CD4-positive, CD25-positive, alpha-beta regulatory T cell (primary cell): ENCODE results near the gene RAB40C. TPM values are rescaled to one million over a fixed set of nuclear protein-coding genes. Genes with fewer than 3 reads are reported as not detected.
A peak's percentile ranks its signal among the peaks of the same experiment; 100 is the strongest.

Experiments used
- ATAC-seq, 2 donors: fragments of 150-1000 bp; cut with Tn5 transposase; one replicate each; pipeline ENCODE4 v1.10.0; 2021; ENCODE audit warnings: low read depth in 2 of 2, moderate number of reproducible peaks in 2 of 2, moderate library complexity in 1 of 2
- DNase-seq, 3 donors: peaks; one replicate each; pipeline versions ENCODE4 v3.0.0 to v3.0.0-alpha.2; 2012 to 2022; ENCODE audit warnings: mixed read lengths in 1 of 3
- H3K27ac ChIP-seq: one replicate; pipeline ENCODE4 v1.7.0; 2013; ENCODE audit warnings: mild to moderate bottlenecking, low read length; ENCODE audit not compliant: insufficient read depth, poor library complexity, severe bottlenecking
- H3K27me3 ChIP-seq: one replicate; pipeline ENCODE4 v1.7.0; 2013; ENCODE audit warnings: low read length; ENCODE audit not compliant: control insufficient read depth, insufficient read depth
- H3K36me3 ChIP-seq: one replicate; pipeline ENCODE4 v1.7.0; 2013; ENCODE audit warnings: mild to moderate bottlenecking, low read length, moderate library complexity; ENCODE audit not compliant: control insufficient read depth, insufficient read depth
- H3K4me1 ChIP-seq: 2 replicates; pipeline ENCODE4 v1.7.0; 2013; ENCODE audit warnings: mild to moderate bottlenecking, low read length; ENCODE audit not compliant: insufficient read depth, control insufficient read depth, poor library complexity, severe bottlenecking
- H3K4me3 ChIP-seq: one replicate; pipeline ENCODE4 v1.7.0; 2013; ENCODE audit warnings: low read depth, mild to moderate bottlenecking, low read length, moderate library complexity
- H3K9me3 ChIP-seq, 2 experiments: 1 replicate in 1 of 2; 2 replicates in 1 of 2; pipeline ENCODE4 v1.7.0; 2013; ENCODE audit warnings: low read length in 2 of 2, mild to moderate bottlenecking in 1 of 2, moderate library complexity in 1 of 2; ENCODE audit not compliant: control insufficient read depth in 2 of 2
- H3K27ac Mint-ChIP-seq, 3 donors: one replicate each; pipeline ENCODE4 v1.8.0; 2020 to 2022; ENCODE audit warnings: mild to moderate bottlenecking in 3 of 3, mixed read lengths in 3 of 3, moderate library complexity in 2 of 3
- H3K27me3 Mint-ChIP-seq: one replicate; pipeline ENCODE4 v1.8.0; 2022; ENCODE audit warnings: mild to moderate bottlenecking, mixed read lengths
- H3K36me3 Mint-ChIP-seq: one replicate; pipeline ENCODE4 v1.8.0; 2020; ENCODE audit warnings: mixed read lengths
- H3K4me1 Mint-ChIP-seq, 4 donors: one replicate each; pipeline ENCODE4 v1.8.0; 2020 to 2022; ENCODE audit warnings: mixed read lengths in 4 of 4, mild to moderate bottlenecking in 1 of 4
- H3K4me3 Mint-ChIP-seq, 4 donors: one replicate each; pipeline ENCODE4 v1.8.0; 2020 to 2022; ENCODE audit warnings: mild to moderate bottlenecking in 4 of 4, mixed read lengths in 4 of 4, moderate library complexity in 3 of 4
- H3K9me3 Mint-ChIP-seq, 7 donors: one replicate each; pipeline ENCODE4 v1.8.0; 2020 to 2022; ENCODE audit warnings: mixed read lengths in 7 of 7, mild to moderate bottlenecking in 3 of 7, moderate library complexity in 2 of 7
- polyA plus RNA-seq, 4 donors: library from polyadenylated mRNA; unstranded; fragments of 300-500 nt; fragmentation: Illumina TruSeq; gene quantifications; one replicate each; pipeline ENCODE4 v1.2.3, GENCODE V29; 2021
- total RNA-seq: library from RNA; stranded (reverse); gene quantifications from one replicate; pipeline ENCODE4 v1.2.3, GENCODE V29; 2022

RAB40C gene
- total and polyA plus RNA-seq, 5 donors from 2014 or later = 6.8 to 12.1 (median 8.6) TPM

DNA sequence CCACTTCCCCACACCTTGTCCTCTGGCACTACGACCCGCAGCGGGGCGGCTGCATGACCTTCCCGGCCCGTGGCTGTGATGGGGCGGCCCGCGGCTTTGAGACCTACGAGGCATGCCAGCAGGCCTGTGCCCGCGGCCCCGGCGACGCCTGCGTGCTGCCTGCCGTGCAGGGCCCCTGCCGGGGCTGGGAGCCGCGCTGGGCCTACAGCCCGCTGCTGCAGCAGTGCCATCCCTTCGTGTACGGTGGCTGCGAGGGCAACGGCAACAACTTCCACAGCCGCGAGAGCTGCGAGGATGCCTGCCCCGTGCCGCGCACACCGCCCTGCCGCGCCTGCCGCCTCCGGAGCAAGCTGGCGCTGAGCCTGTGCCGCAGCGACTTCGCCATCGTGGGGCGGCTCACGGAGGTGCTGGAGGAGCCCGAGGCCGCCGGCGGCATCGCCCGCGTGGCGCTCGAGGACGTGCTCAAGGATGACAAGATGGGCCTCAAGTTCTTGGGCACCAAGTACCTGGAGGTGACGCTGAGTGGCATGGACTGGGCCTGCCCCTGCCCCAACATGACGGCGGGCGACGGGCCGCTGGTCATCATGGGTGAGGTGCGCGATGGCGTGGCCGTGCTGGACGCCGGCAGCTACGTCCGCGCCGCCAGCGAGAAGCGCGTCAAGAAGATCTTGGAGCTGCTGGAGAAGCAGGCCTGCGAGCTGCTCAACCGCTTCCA lies 43.6 kb downstream of the RAB40C start:
- no peak overlapping the region for H3K27ac ChIP-seq
- ATAC-seq (no peak), DNase-seq (no peak)
- H3K27ac Mint-ChIP-seq = no peak overlapping the region
- H3K27me3 ChIP-seq = no peaks in the 10 kb centered on the region
- H3K4me3 ChIP-seq = no peak overlapping the region
- peaks cover 21% of the 10 kb centered on the region for H3K4me1 ChIP-seq
- H3K9me3 Mint-ChIP-seq = peaks cover 0 to 3% (median 0%) of the 10 kb centered on the region in 7 donors
- peak overlapping the region in 1 of 4 donors; percentile 7 for H3K4me3 Mint-ChIP-seq
- H3K27me3 Mint-ChIP-seq = peaks cover 8% of the 10 kb centered on the region
- peaks cover 0 to 4% of the 10 kb centered on the region in 2 experiments for H3K9me3 ChIP-seq
- no peaks in the 10 kb centered on the region for H3K36me3 Mint-ChIP-seq
- H3K36me3 ChIP-seq = no peaks in the 10 kb centered on the region
- H3K4me1 Mint-ChIP-seq = peaks cover 0 to 12% (median 4%) of the 10 kb centered on the region in 4 donors

DNA sequence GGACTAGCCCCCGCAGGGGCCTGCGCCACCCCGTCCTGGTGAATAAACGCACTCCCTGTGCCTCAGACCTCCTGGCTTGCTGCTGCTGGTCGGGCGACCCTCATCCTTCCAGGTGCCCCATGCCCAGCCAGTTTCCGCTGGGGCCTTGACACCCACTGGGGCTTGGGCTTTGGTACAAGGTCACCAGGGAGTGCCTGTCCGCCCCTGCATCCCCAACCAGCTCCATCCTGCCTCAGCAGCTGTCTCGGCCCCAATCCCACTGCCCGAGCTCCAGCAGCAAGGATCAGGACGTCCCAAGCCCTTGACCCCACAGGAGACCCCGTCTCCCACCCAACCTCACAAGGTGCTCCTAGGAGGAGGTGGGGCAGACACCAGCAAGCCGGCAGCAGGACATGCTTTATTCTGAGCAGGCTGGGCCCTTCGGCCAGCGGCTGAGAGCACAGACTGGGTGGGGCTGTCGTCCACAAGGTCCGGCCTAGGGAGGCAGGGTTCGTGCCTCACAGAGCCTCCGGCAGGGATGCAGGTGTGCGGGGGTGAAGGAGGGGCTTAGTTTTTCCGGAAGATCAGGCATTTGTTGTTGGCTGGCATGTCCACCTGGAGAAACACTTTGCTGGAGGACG lies 44.3 kb downstream of the RAB40C start:
- H3K4me3 ChIP-seq = no peak overlapping the region
- H3K36me3 ChIP-seq = no peaks in the 10 kb centered on the region
- ATAC-seq (no peak), DNase-seq (no peak)
- Mint-ChIP-seq H3K4me1 (peaks cover 0 to 12% (median 4%) of the 10 kb centered on the region in 4 donors), H3K27ac (no peak overlapping the region), H3K9me3 (peaks cover 0 to 3% (median 0%) of the 10 kb centered on the region in 7 donors), H3K27me3 (peaks cover 8% of the 10 kb centered on the region), H3K36me3 (no peaks in the 10 kb centered on the region), H3K4me3 (peak overlapping the region; percentile 56 to 95 (median 74))
- H3K4me1 ChIP-seq = peaks cover 21% of the 10 kb centered on the region
- peaks cover 0 to 4% of the 10 kb centered on the region in 2 experiments for H3K9me3 ChIP-seq
- H3K27me3 ChIP-seq = no peaks in the 10 kb centered on the region
- H3K27ac ChIP-seq = no peak overlapping the region

- H3K27ac Mint-ChIP-seq = no peak overlapping the region
- H3K9me3 Mint-ChIP-seq = peaks cover 0 to 3% (median 0%) of the 10 kb centered on the region in 7 donors
- H3K27me3 ChIP-seq = no peaks in the 10 kb centered on the region
- peaks cover 0 to 4% of the 10 kb centered on the region in 2 experiments for H3K9me3 ChIP-seq
- no peak overlapping the region for H3K4me3 ChIP-seq
- ATAC-seq (no peak), DNase-seq (no peak)
- peaks cover 8% of the 10 kb centered on the region for H3K27me3 Mint-ChIP-seq
- no peaks in the 10 kb centered on the region for H3K36me3 ChIP-seq
- peaks cover 0 to 12% (median 4%) of the 10 kb centered on the region in 4 donors for H3K4me1 Mint-ChIP-seq
- H3K4me3 Mint-ChIP-seq = peak overlapping the region; percentile 47 to 95 (median 72)
- peaks cover 21% of the 10 kb centered on the region for H3K4me1 ChIP-seq
- no peak overlapping the region for H3K27ac ChIP-seq
- no peaks in the 10 kb centered on the region for H3K36me3 Mint-ChIP-seq
These were observed 45.1 kb downstream of the RAB40C start for GRCh38 chr16:634996-635395.

- Mint-ChIP-seq H3K27ac (no peak overlapping the region), H3K27me3 (peaks cover 8% of the 10 kb centered on the region), H3K4me3 (peak overlapping the region; percentile 97 to 100 (median 98)), H3K4me1 (peaks cover 0 to 12% (median 4%) of the 10 kb centered on the region in 4 donors), H3K9me3 (peaks cover 0 to 3% (median 0%) of the 10 kb centered on the region in 7 donors), H3K36me3 (no peaks in the 10 kb centered on the region)
- Histone ChIP-seq H3K36me3 (no peaks in the 10 kb centered on the region), H3K9me3 (peaks cover 0 to 4% of the 10 kb centered on the region in 2 experiments), H3K4me3 (peak overlapping the region; percentile 78), H3K4me1 (peaks cover 21% of the 10 kb centered on the region), H3K27me3 (no peaks in the 10 kb centered on the region), H3K27ac (no peak overlapping the region)
- DNase-seq = no peak
- ATAC-seq = no peak
These were observed 45.8 kb downstream of the RAB40C start for GRCh38 chr16:635573-636205.

DNA sequence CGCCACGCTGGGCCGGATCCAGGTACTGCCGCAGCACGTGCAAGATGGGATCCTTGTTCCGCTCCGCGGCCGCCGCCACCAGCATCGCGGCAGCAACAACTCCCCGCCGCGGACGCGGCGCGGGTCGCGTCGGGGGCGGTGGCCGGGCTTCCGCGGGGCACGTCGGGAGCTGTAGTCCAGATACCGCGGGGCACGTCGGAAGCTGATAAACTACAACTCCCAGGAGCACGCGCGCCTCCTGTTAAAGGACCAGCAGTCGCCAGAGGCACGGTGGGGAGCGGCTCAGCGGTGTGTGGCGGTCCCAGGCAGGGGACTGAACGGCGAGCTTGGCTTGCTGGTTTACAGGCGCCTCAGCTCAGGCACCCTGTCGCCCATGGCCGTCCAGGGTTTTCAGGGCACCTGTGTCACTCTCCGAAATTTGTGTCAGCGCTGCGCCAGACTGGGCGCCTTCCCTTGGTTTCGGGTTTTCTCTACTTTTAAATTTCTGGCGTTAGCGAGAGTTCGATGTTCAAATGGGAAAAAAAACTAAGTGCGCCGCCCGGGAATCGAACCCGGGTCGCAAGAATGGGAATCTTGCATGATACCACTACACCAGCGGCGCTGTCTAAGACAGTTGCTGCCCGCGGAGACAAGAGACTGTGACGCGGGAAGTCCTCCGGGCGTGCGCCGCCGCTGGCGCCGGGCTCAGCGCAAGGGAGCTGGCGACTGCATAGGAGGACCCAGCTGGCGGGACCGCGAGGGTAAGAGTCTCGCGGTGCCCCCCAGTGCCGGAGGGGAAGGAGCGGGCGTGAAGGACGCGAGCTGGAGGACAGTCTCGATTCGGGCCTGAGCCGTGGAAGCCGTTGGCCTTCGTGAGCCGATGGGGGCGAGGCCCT lies 46.6 kb downstream of the RAB40C start, which contains the start of gene METTL26:
TSS of gene METTL26 (minus strand) at position 100 of the 875 bp plus-strand sequence. CDS start at position 85, 15 bp downstream.
- Histone ChIP-seq H3K4me1 (peaks cover 24% of the 10 kb centered on the region), H3K9me3 (peaks cover 0 to 4% of the 10 kb centered on the region in 2 experiments), H3K27ac (peak within 1 kb of the TSS; percentile 82), H3K27me3 (no peaks in the 10 kb centered on the region), H3K36me3 (no peaks in the 10 kb centered on the region), H3K4me3 (peak within 1 kb of the TSS; percentile 78)
- Mint-ChIP-seq H3K4me1 (peaks cover 0 to 12% (median 4%) of the 10 kb centered on the region in 4 donors), H3K27ac (peak within 1 kb of the TSS; percentile 96 to 99 (median 98)), H3K4me3 (peak within 1 kb of the TSS; percentile 97 to 100 (median 98)), H3K36me3 (no peaks in the 10 kb centered on the region), H3K9me3 (peaks cover 0 to 3% (median 0%) of the 10 kb centered on the region in 7 donors), H3K27me3 (peaks cover 8% of the 10 kb centered on the region)
- peak; percentile 90 to 96 (median 93) for DNase-seq
- peak; percentile 88 to 89 for ATAC-seq

DNA sequence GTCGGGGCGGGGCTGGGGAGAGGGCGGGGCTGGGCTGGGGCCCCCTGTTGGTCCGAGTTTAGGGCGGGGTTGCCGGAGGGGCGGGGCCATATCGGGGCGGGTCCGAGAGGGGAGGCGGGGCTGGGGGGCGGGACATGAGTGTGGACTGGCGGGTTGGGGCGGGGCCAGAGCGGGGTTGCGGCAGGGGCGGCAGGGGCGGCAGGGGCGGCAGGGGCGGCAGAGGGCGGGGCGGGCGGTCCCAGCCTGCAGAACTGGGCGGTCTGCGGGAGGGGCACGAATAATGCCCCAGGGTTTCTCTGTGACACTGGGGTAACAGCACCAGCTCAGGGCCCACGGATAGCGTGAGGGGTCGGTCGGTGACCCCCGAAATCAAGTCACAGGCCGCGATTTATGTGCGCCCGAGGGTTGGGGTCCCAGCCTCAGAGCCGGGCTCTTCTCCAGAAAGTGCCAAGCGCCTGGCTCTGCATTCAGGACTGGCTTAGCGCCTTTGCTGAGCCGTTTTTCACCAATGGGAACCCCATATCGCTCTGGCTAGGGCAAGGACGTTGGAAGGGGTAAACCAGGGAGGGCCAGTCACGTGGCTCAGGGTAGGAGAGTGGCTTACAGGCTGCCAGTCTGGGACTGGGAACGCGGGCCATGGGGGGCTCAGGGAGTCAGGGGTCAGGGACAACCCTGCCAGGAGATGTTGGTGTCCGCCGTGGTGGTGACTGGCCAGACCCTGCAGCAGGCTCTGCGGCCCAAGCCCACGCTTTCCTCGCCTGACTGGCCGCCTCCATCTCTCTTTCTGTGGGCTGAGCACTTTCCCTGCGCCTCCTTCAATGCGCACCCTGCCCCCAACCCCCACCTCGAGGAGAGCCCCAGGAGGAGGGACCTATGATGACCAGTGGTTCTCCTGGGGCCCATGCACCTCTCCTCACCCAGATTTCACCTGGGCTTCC lies 47.5 kb downstream of the RAB40C start:
- Histone ChIP-seq H3K4me1 (peaks cover 30% of the 10 kb centered on the region), H3K9me3 (peaks cover 0 to 4% of the 10 kb centered on the region in 2 experiments), H3K36me3 (no peaks in the 10 kb centered on the region), H3K4me3 (no peak overlapping the region), H3K27me3 (no peaks in the 10 kb centered on the region), H3K27ac (peak overlapping the region; percentile 82)
- ATAC-seq = peak; percentile 58 to 59
- DNase-seq = peak in 2 of 3 donors; percentile 81 to 87
- H3K27ac Mint-ChIP-seq = peak overlapping the region in 2 of 3 donors; percentile 96 to 99
- peaks cover 8% of the 10 kb centered on the region for H3K27me3 Mint-ChIP-seq
- peak overlapping the region; percentile 97 to 100 (median 98) for H3K4me3 Mint-ChIP-seq
- peaks cover 0 to 12% (median 4%) of the 10 kb centered on the region in 4 donors for H3K4me1 Mint-ChIP-seq
- peaks cover 0 to 3% (median 0%) of the 10 kb centered on the region in 7 donors for H3K9me3 Mint-ChIP-seq
- no peaks in the 10 kb centered on the region for H3K36me3 Mint-ChIP-seq
